Muscle of leg (tissue), 9 donors: ENCODE measurements around the gene KPNB1. TPM values are rescaled to one million over a fixed set of nuclear protein-coding genes. Genes with fewer than 3 reads are reported as not detected.

ENCODE experiments used
- polyA plus RNA-seq, 8 donors: library from polyadenylated mRNA; unstranded; fragments of 120-200 nt; gene quantifications; one replicate each; pipeline versions ENCODE4 v1.2.1 to v1.2.3, GENCODE V29; 2013; ENCODE audit warnings: inconsistent platforms in 1 of 8, low replicate concordance in 1 of 8; ENCODE audit not compliant: insufficient read length in 8 of 8, insufficient read depth in 1 of 8
- total RNA-seq: library from RNA; stranded (reverse); fragments of 120-200 nt; gene quantifications from one replicate; pipeline ENCODE4 v1.2.4, GENCODE V29; 2013

KPNB1 gene
- total and polyA plus RNA-seq, 9 donors = 124 to 184 (median 157) TPM

Other genes with a start within 250 kb of the KPNB1 start
- 96.8 TPM for gene NPEPPS, start 118.8 kb upstream of the KPNB1 start, total RNA-seq
- gene NPEPPS, start 118.8 kb upstream of the KPNB1 start, polyA plus RNA-seq = 100 to 1,000 TPM; 104 to 166 (median 116) TPM
- gene TBKBP1, start 44.2 kb downstream of the KPNB1 start, total RNA-seq = 14.4 TPM
- 10 to 100 TPM; 27.4 to 37.8 (median 33.1) TPM for gene TBKBP1, start 44.2 kb downstream of the KPNB1 start, polyA plus RNA-seq
- 0.09 TPM for gene TBX21, start 83.3 kb downstream of the KPNB1 start, total RNA-seq
- under 1 TPM; 0.12 to 0.34 (median 0.18) TPM for gene TBX21, start 83.3 kb downstream of the KPNB1 start, polyA plus RNA-seq
- gene OSBPL7, start 171.9 kb downstream of the KPNB1 start, total RNA-seq = 9.7 TPM
- gene OSBPL7, start 171.9 kb downstream of the KPNB1 start, polyA plus RNA-seq = 10 to 100 TPM in 5 of 8 donors, 1 to 10 TPM in 3; 7.1 to 18.7 (median 11.9) TPM
- gene MRPL10, start 181.6 kb downstream of the KPNB1 start, total RNA-seq = 37.5 TPM
- 10 to 100 TPM; 47.1 to 62.9 (median 57.2) TPM for gene MRPL10, start 181.6 kb downstream of the KPNB1 start, polyA plus RNA-seq
- gene LRRC46, start 181.8 kb downstream of the KPNB1 start, total RNA-seq = 0.04 TPM
- gene LRRC46, start 181.8 kb downstream of the KPNB1 start, polyA plus RNA-seq = 1 to 10 TPM in 5 of 8 donors, under 1 TPM in 3; 0.57 to 1.6 (median 1.1) TPM
- 33.8 TPM for gene SCRN2, start 191.4 kb downstream of the KPNB1 start, total RNA-seq
- 10 to 100 TPM; 20.3 to 33.7 (median 24.5) TPM for gene SCRN2, start 191.4 kb downstream of the KPNB1 start, polyA plus RNA-seq
- gene SP6, start 201.2 kb downstream of the KPNB1 start, total RNA-seq = 0.18 TPM
- gene SP6, start 201.2 kb downstream of the KPNB1 start, polyA plus RNA-seq = 1 to 10 TPM in 6 of 8 donors, under 1 TPM in 2; 0.69 to 3.2 (median 1.2) TPM
- 2.0 TPM for gene SP2, start 246.3 kb downstream of the KPNB1 start, total RNA-seq
- gene SP2, start 246.3 kb downstream of the KPNB1 start, polyA plus RNA-seq = 10 to 100 TPM; 13.3 to 19.5 (median 17.0) TPM